ENCODE measurements around the gene PTPRM. TPM values are rescaled to one million over a fixed set of nuclear protein-coding genes. Genes with fewer than 3 reads are reported as not detected.

PTPRM gene
- total and polyA plus RNA-seq, 2 donors: 60.9 to 112 TPM

- WGBS: 96% methylated on average over 9 of the region's 9 CpGs
- DNase-seq (ENCODE audit: extremely low spot score): no peak
Measured at GRCh38 chr18:7615840-7616239, 48.7 kb downstream of the PTPRM start.

GRCh38 chr18:7616661-7617060, 49.5 kb downstream of the PTPRM start:
- Histone ChIP-seq H3K4me1 (ENCODE audit: insufficient read depth) (no peaks in the 10 kb centered on the region), H3K4me3 (ENCODE audit: low read depth, low read length) (no peak overlapping the region), H3K27ac (ENCODE audit: low read depth) (no peak overlapping the region), H3K36me3 (ENCODE audit: insufficient read depth) (no peaks in the 10 kb centered on the region)
- no peak for DNase-seq (ENCODE audit: extremely low spot score)
- WGBS: 53% methylated on average over 4 of the region's 4 CpGs

More at GRCh38 chr18:7615840-7616239, 48.7 kb downstream of the PTPRM start:
- Histone ChIP-seq H3K4me1 (ENCODE audit: insufficient read depth) (no peaks in the 10 kb centered on the region), H3K36me3 (ENCODE audit: insufficient read depth) (no peaks in the 10 kb centered on the region), H3K4me3 (ENCODE audit: low read depth, low read length) (no peak overlapping the region), H3K27ac (ENCODE audit: low read depth) (no peak overlapping the region)

GRCh38 chr18:7617738-7618422, 50.8 kb downstream of the PTPRM start:
- DNase-seq (ENCODE audit: extremely low spot score): no peak
- Histone ChIP-seq H3K36me3 (ENCODE audit: insufficient read depth) (no peaks in the 10 kb centered on the region), H3K27ac (ENCODE audit: low read depth) (no peak overlapping the region), H3K4me3 (ENCODE audit: low read depth, low read length) (no peak overlapping the region), H3K4me1 (ENCODE audit: insufficient read depth) (no peaks in the 10 kb centered on the region)
- WGBS: 49% methylated on average over 7 of the region's 7 CpGs

- Histone ChIP-seq H3K4me1 (ENCODE audit: insufficient read depth) (no peaks in the 10 kb centered on the region), H3K36me3 (ENCODE audit: insufficient read depth) (no peaks in the 10 kb centered on the region), H3K4me3 (ENCODE audit: low read depth, low read length) (no peak overlapping the region), H3K27ac (ENCODE audit: low read depth) (no peak overlapping the region)
- DNase-seq (ENCODE audit: extremely low spot score): no peak
- WGBS: 76% methylated on average over 3 of the region's 3 CpGs
Measured at GRCh38 chr18:7618891-7619442, 51.9 kb downstream of the PTPRM start.

GRCh38 chr18:7619676-7620075, 52.6 kb downstream of the PTPRM start:
- 88% methylated on average over 7 of the region's 7 CpGs for WGBS
- Histone ChIP-seq H3K4me3 (ENCODE audit: low read depth, low read length) (no peak overlapping the region), H3K27ac (ENCODE audit: low read depth) (no peak overlapping the region), H3K36me3 (ENCODE audit: insufficient read depth) (no peaks in the 10 kb centered on the region), H3K4me1 (ENCODE audit: insufficient read depth) (no peaks in the 10 kb centered on the region)
- no peak for DNase-seq (ENCODE audit: extremely low spot score)

GRCh38 chr18:7622721-7623120, 55.6 kb downstream of the PTPRM start:
- Histone ChIP-seq H3K4me1 (ENCODE audit: insufficient read depth) (no peaks in the 10 kb centered on the region), H3K27ac (ENCODE audit: low read depth) (no peak overlapping the region), H3K36me3 (ENCODE audit: insufficient read depth) (no peaks in the 10 kb centered on the region), H3K4me3 (ENCODE audit: low read depth, low read length) (no peak overlapping the region)
- DNase-seq (ENCODE audit: extremely low spot score): no peak

- Histone ChIP-seq H3K4me1 (ENCODE audit: insufficient read depth) (no peaks in the 10 kb centered on the region), H3K36me3 (ENCODE audit: insufficient read depth) (no peaks in the 10 kb centered on the region)
- 94% methylated on average over 1 of the region's 1 CpG for WGBS
Measured at GRCh38 chr18:7623681-7624080, 56.6 kb downstream of the PTPRM start.

GRCh38 chr18:7624697-7625096, 57.6 kb downstream of the PTPRM start:
- no peak for DNase-seq (ENCODE audit: extremely low spot score)
- Histone ChIP-seq H3K4me1 (ENCODE audit: insufficient read depth) (no peaks in the 10 kb centered on the region), H3K4me3 (ENCODE audit: low read depth, low read length) (no peak overlapping the region), H3K27ac (ENCODE audit: low read depth) (no peak overlapping the region), H3K36me3 (ENCODE audit: insufficient read depth) (no peaks in the 10 kb centered on the region)
- WGBS: 98% methylated on average over 6 of the region's 6 CpGs

More at GRCh38 chr18:7623681-7624080, 56.6 kb downstream of the PTPRM start:
- Histone ChIP-seq H3K4me3 (ENCODE audit: low read depth, low read length) (no peak overlapping the region), H3K27ac (ENCODE audit: low read depth) (no peak overlapping the region)
- no peak for DNase-seq (ENCODE audit: extremely low spot score)

- Histone ChIP-seq H3K4me1 (ENCODE audit: insufficient read depth) (no peaks in the 10 kb centered on the region), H3K27ac (ENCODE audit: low read depth) (no peak overlapping the region), H3K36me3 (ENCODE audit: insufficient read depth) (no peaks in the 10 kb centered on the region), H3K4me3 (ENCODE audit: low read depth, low read length) (no peak overlapping the region)
- DNase-seq (ENCODE audit: extremely low spot score): no peak
- 73% methylated on average over 4 of the region's 4 CpGs for WGBS
Measured at GRCh38 chr18:7626175-7626921, 59.2 kb downstream of the PTPRM start.

GRCh38 chr18:7626922-7627440, 59.9 kb downstream of the PTPRM start:
- WGBS: 58% methylated on average over 5 of the region's 5 CpGs
- Histone ChIP-seq H3K36me3 (ENCODE audit: insufficient read depth) (no peaks in the 10 kb centered on the region), H3K4me1 (ENCODE audit: insufficient read depth) (no peaks in the 10 kb centered on the region), H3K4me3 (ENCODE audit: low read depth, low read length) (no peak overlapping the region), H3K27ac (ENCODE audit: low read depth) (no peak overlapping the region)
- DNase-seq (ENCODE audit: extremely low spot score): no peak

- Histone ChIP-seq H3K27ac (ENCODE audit: low read depth) (no peak overlapping the region), H3K4me1 (ENCODE audit: insufficient read depth) (no peaks in the 10 kb centered on the region), H3K36me3 (ENCODE audit: insufficient read depth) (no peaks in the 10 kb centered on the region), H3K4me3 (ENCODE audit: low read depth, low read length) (no peak overlapping the region)
- no peak for DNase-seq (ENCODE audit: extremely low spot score)
Measured at GRCh38 chr18:7629416-7629815, 62.3 kb downstream of the PTPRM start.

- WGBS: 87% methylated on average over 4 of the region's 4 CpGs
- DNase-seq (ENCODE audit: extremely low spot score): no peak
Measured at GRCh38 chr18:7630731-7631442, 63.8 kb downstream of the PTPRM start.

GRCh38 chr18:7632152-7633098, 65.3 kb downstream of the PTPRM start:
- Histone ChIP-seq H3K36me3 (ENCODE audit: insufficient read depth) (no peaks in the 10 kb centered on the region), H3K27ac (ENCODE audit: low read depth) (no peak overlapping the region), H3K4me3 (ENCODE audit: low read depth, low read length) (no peak overlapping the region), H3K4me1 (ENCODE audit: insufficient read depth) (no peaks in the 10 kb centered on the region)
- no peak for DNase-seq (ENCODE audit: extremely low spot score)
- 87% methylated on average over 6 of the region's 6 CpGs for WGBS

More at GRCh38 chr18:7630731-7631442, 63.8 kb downstream of the PTPRM start:
- Histone ChIP-seq H3K27ac (ENCODE audit: low read depth) (no peak overlapping the region), H3K4me3 (ENCODE audit: low read depth, low read length) (no peak overlapping the region), H3K4me1 (ENCODE audit: insufficient read depth) (no peaks in the 10 kb centered on the region), H3K36me3 (ENCODE audit: insufficient read depth) (no peaks in the 10 kb centered on the region)

All from urinary bladder (tissue), 4 donors.